Brain microvascular endothelial cell (primary cell): Measurements from ENCODE around the gene ENTPD7.
A peak's percentile ranks its signal among the peaks of the same experiment; 100 is the strongest.

Source experiments
- DNase-seq: peaks from one replicate; pipeline ENCODE4 v3.0.0-alpha.2; 2020
- H3K27ac ChIP-seq: fragments of 250-450 bp; sonication (Bioruptor Pico); 2 replicates; pipeline ENCODE4 v1.5.1; 2020; ENCODE audit warnings: mild to moderate bottlenecking, moderate library complexity
- H3K27me3 ChIP-seq: fragments of 250-450 bp; sonication (Bioruptor Pico); replicated peaks from 2 replicates; pipeline ENCODE4 v1.5.1; 2020; ENCODE audit warnings: mild to moderate bottlenecking
- H3K36me3 ChIP-seq: fragments of 250-450 bp; sonication (Bioruptor Pico); replicated peaks from 2 replicates; pipeline ENCODE4 v1.5.1; 2020; ENCODE audit warnings: mild to moderate bottlenecking
- H3K4me3 ChIP-seq: 2 replicates; pipeline ENCODE4 v1.5.1; 2011; ENCODE audit warnings: low read depth, mild to moderate bottlenecking, control low read depth, low read length, moderate library complexity
- in situ Hi-C: cut with HindIII; loops from 2 replicates; pipeline ENCODE4 v1.10.0; 2017; ENCODE audit warnings: low sequenced_read_pairs, low pct_ligation_motif_present
- TF ChIP-seq, protein P1 (sequence below): IDR thresholded peaks from 2 replicates; pipeline ENCODE4 v1.5.1; 2011; ENCODE audit warnings: low read depth, mild to moderate bottlenecking, moderate library complexity, low read length, control low read depth, inconsistent platforms; ENCODE audit errors: missing control alignments

ENTPD7 gene

DNA sequence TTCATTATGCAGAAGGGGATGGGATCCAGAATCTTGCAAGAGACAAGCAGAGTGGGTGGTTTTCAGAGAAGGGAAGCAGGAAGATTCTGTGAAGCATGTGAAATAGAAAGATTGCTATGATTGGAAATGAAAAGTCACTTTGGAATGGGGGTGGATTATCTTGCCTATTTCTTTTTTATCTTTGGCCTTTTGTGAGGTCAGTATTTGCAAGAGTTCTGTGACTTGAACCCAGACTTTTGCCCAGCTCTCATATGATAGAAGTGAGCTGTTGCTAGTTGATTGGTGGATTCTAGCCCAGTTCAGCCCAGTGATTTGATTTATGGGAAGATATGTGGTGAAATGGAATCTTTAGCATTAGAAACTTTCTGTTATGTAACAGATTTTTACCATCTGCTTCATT lies 17.1 kb downstream of the ENTPD7 start:
- in situ Hi-C loops: no loop called here
- TF ChIP-seq, protein P1, sequence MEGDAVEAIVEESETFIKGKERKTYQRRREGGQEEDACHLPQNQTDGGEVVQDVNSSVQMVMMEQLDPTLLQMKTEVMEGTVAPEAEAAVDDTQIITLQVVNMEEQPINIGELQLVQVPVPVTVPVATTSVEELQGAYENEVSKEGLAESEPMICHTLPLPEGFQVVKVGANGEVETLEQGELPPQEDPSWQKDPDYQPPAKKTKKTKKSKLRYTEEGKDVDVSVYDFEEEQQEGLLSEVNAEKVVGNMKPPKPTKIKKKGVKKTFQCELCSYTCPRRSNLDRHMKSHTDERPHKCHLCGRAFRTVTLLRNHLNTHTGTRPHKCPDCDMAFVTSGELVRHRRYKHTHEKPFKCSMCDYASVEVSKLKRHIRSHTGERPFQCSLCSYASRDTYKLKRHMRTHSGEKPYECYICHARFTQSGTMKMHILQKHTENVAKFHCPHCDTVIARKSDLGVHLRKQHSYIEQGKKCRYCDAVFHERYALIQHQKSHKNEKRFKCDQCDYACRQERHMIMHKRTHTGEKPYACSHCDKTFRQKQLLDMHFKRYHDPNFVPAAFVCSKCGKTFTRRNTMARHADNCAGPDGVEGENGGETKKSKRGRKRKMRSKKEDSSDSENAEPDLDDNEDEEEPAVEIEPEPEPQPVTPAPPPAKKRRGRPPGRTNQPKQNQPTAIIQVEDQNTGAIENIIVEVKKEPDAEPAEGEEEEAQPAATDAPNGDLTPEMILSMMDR: no peak
- peaks cover 26% of the 10 kb centered on the region for H3K36me3 ChIP-seq
- DNase-seq: peak; percentile 78
- H3K4me3 ChIP-seq: no peak overlapping the region
- peak overlapping the region; percentile 32 for H3K27ac ChIP-seq
- H3K27me3 ChIP-seq: no peaks in the 10 kb centered on the region

DNA sequence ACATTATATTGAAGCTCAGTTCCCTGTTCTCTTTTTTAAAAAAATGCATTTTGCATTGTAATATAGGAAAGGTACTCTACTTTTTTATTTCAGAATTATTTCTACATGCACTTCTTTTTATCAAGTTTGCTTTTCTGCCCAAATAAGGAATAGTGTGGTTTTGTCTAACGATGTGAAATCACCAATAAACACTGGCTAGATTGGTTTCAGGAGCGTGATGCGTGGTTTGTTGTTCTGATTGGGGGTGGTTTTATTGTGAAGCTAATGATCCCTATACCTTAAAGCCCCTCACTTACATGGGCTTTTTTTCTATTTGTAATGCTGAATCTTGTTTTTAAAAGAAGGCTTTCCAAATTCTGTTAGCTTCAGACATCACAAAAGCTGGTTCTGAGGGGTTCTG lies 17.6 kb downstream of the ENTPD7 start:
- H3K27ac ChIP-seq: peak overlapping the region; percentile 32
- in situ Hi-C loops: no loop called here
- H3K36me3 ChIP-seq: peaks cover 24% of the 10 kb centered on the region

DNA sequence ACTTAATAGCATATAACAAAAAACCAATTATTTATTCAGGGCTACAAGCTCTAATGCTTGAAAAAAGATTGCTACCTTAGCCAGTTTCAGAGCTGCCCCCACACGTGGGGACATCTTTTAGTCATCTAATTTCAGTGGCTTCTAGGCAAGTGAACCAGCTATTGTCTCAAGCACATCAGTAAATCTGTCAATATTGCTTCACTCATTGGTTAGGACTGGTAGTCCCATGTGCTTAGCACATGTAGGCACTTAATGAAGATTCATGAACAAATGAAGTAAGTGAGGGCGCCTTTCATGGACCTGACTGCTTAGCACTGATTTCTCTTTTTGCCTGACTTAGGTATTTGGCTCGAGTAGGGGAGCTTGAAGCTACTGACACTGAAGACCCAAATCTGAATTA lies 19.6 kb downstream of the ENTPD7 start:
- Histone ChIP-seq H3K27me3 (no peaks in the 10 kb centered on the region), H3K36me3 (peaks cover 22% of the 10 kb centered on the region), H3K4me3 (no peak overlapping the region), H3K27ac (no peak overlapping the region)
- TF ChIP-seq, protein P1: no peak
- DNase-seq: no peak
- in situ Hi-C loops: no loop called here

More for the DNA sequence above, 17.6 kb downstream of the ENTPD7 start:
- Histone ChIP-seq H3K4me3 (no peak overlapping the region), H3K27me3 (no peaks in the 10 kb centered on the region)
- TF ChIP-seq, protein P1: no peak
- DNase-seq: no peak

DNA sequence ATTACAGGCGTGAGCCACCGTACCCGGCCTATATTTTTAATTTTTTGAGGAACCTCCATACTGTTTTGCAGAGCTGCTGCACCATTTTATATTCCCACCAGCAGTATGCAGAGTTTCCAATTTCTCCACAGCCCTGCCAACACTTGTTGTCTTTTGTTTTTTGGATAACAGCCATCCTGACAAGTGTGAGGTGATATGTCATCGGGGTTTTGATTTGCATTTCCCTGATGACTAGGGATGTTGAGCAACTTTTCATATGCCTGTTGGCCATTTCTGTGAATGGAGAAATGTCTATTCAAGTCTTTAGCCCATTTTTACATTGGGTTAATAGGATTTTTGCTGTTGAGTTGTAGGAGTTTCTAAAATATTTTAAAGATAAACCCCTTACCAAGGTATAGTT lies 22.2 kb downstream of the ENTPD7 start:
- TF ChIP-seq, protein P1: no peak
- Histone ChIP-seq H3K4me3 (no peak overlapping the region), H3K27ac (no peak overlapping the region), H3K27me3 (no peaks in the 10 kb centered on the region), H3K36me3 (peaks cover 35% of the 10 kb centered on the region)
- peak; percentile 28 for DNase-seq
- in situ Hi-C loops: no loop called here

DNA sequence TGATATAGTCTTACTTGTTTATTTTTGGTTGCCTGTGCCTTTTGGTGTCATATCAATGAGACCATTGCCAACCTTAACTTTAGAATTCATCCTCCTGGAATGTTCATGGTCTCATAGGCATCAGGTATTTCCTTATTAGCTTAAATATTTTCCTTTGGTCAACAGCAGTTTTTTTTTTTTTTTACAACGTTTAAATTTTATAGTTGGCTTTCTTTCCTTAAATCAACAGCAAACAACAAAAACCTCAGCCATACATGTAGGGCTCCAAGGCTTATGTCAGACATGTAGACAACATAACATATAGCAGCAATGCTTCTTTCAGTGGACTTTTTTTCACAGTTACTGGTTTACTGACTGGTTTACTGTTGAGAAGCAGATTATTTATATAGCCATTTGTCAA lies 22.7 kb downstream of the ENTPD7 start:
- DNase-seq: no peak
- in situ Hi-C loops: no loop called here
- TF ChIP-seq, protein P1: no peak
- H3K27ac ChIP-seq: no peak overlapping the region
- H3K4me3 ChIP-seq: no peak overlapping the region
- peaks cover 35% of the 10 kb centered on the region for H3K36me3 ChIP-seq
- no peaks in the 10 kb centered on the region for H3K27me3 ChIP-seq

DNA sequence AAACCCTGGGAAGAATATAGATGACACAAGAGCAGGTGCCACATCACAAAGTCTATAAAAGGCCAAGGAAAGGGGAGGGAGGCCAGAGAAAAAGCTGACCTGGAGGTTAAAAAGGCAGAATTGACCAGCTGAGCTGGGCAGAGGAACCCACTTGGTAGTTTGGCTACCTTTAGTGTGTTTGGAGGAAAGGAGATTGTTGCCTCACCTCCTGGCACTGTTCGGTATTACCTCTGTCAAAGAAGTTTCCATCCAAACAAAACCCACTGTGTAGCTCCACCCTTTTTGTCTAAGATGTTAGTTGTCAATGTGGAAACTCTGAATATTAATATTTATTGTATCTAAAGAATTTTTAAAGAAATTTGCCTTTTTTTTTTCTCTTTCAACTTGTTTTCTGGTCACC lies 23.4 kb downstream of the ENTPD7 start:
- H3K27me3 ChIP-seq: no peaks in the 10 kb centered on the region
- in situ Hi-C loops: no loop called here
- no peak overlapping the region for H3K4me3 ChIP-seq
- peaks cover 38% of the 10 kb centered on the region for H3K36me3 ChIP-seq
- TF ChIP-seq, protein P1: peak; percentile 39
- H3K27ac ChIP-seq: no peak overlapping the region
- no peak for DNase-seq
